Ishikawa (cell line): ENCODE measurements around the gene PHLDA3.

Experiments used
- CEBPB ChIP-seq: IDR thresholded peaks from 2 replicates; pipeline ENCODE4 v1.6.1; 2012
- CREB1 ChIP-seq: IDR thresholded peaks from 2 replicates; pipeline ENCODE4 v1.6.1; 2012; ENCODE audit warnings: low read depth
- EGR1 ChIP-seq: IDR thresholded peaks from 2 replicates; pipeline ENCODE4 v1.6.1; 2012
- EP300 ChIP-seq: IDR thresholded peaks from 2 replicates; pipeline ENCODE4 v1.6.1; 2012; ENCODE audit warnings: borderline replicate concordance
- FOXM1 ChIP-seq: IDR thresholded peaks from 2 replicates; pipeline ENCODE4 v1.6.1; 2012; ENCODE audit warnings: low read depth, borderline replicate concordance
- MAX ChIP-seq: IDR thresholded peaks from 2 replicates; pipeline ENCODE4 v1.6.1; 2012
- NFIC ChIP-seq: IDR thresholded peaks from 2 replicates; pipeline ENCODE4 v1.6.1; 2012
- RAD21 ChIP-seq: IDR thresholded peaks from 2 replicates; pipeline ENCODE4 v1.6.1; 2012; ENCODE audit warnings: low read depth
- REST ChIP-seq: IDR thresholded peaks from 2 replicates; pipeline ENCODE4 v1.6.1; 2012; ENCODE audit warnings: low read depth, mild to moderate bottlenecking
- TAF1 ChIP-seq: IDR thresholded peaks from 2 replicates; pipeline ENCODE4 v1.6.1; 2012; ENCODE audit warnings: low read depth, mild to moderate bottlenecking
- TCF12 ChIP-seq: IDR thresholded peaks from 2 replicates; pipeline ENCODE4 v1.6.1; 2012; ENCODE audit warnings: low read depth
- TEAD4 ChIP-seq: IDR thresholded peaks from 2 replicates; pipeline ENCODE4 v1.6.1; 2012
- USF1 ChIP-seq: IDR thresholded peaks from 2 replicates; pipeline ENCODE4 v1.6.1; 2012
- YY1 ChIP-seq: IDR thresholded peaks from 2 replicates; pipeline ENCODE4 v1.6.1; 2012; ENCODE audit warnings: low read depth
- ZBTB7A ChIP-seq: IDR thresholded peaks from 2 replicates; pipeline ENCODE4 v1.6.1; 2012; ENCODE audit warnings: low read depth

The PHLDA3 gene

GRCh38 chr1:201515062-201515750 is 46.2 kb upstream of the PHLDA3 start:
- TF ChIP-seq CREB1, result no peak
- no peak for TF ChIP-seq ZBTB7A
- TF ChIP-seq EP300, result no peak
- no peak for TF ChIP-seq TAF1
- TF ChIP-seq MAX, result no peak
- no peak for TF ChIP-seq EGR1
- no peak for TF ChIP-seq NFIC
- TF ChIP-seq TCF12, result no peak
- no peak for TF ChIP-seq CEBPB
- no peak for TF ChIP-seq RAD21
- TF ChIP-seq YY1, result no peak
- no peak for TF ChIP-seq USF1
- TF ChIP-seq TEAD4, result no peak
- TF ChIP-seq REST, result no peak
- TF ChIP-seq FOXM1, result no peak

GRCh38 chr1:201514466-201514865 is 45.5 kb upstream of the PHLDA3 start:
- TF ChIP-seq CREB1 (no peak), YY1 (no peak), FOXM1 (no peak), NFIC (no peak), TAF1 (no peak), RAD21 (no peak), MAX (no peak), EP300 (no peak), ZBTB7A (no peak), CEBPB (no peak), TEAD4 (no peak), EGR1 (no peak), REST (no peak), TCF12 (no peak), USF1 (no peak)

- no peak for TF ChIP-seq TAF1
- no peak for TF ChIP-seq FOXM1
- TF ChIP-seq CEBPB, result no peak
- no peak for TF ChIP-seq TCF12
- no peak for TF ChIP-seq ZBTB7A
- TF ChIP-seq NFIC, result no peak
Observed at GRCh38 chr1:201513498-201514243, 44.7 kb upstream of the PHLDA3 start.

GRCh38 chr1:201511941-201512539 is 43.1 kb upstream of the PHLDA3 start:
- no peak for TF ChIP-seq NFIC
- TF ChIP-seq CREB1, result no peak
- no peak for TF ChIP-seq TEAD4
- TF ChIP-seq TAF1, result no peak
- no peak for TF ChIP-seq RAD21
- no peak for TF ChIP-seq CEBPB
- no peak for TF ChIP-seq YY1
- TF ChIP-seq USF1, result no peak
